Endometrial microvascular endothelial cells (primary cell): Measurements from ENCODE around the gene TRAK1. TPM values are rescaled to one million over a fixed set of nuclear protein-coding genes. Genes with fewer than 3 reads are reported as not detected.

Experiments used
- in situ Hi-C: cut with HindIII; loops from 2 replicates; pipeline ENCODE4 v1.10.0; 2017; ENCODE audit warnings: low sequenced_read_pairs, low pct_unique_long_range_greater_than_20kb; ENCODE audit errors: inconsistent ontology term
- total RNA-seq: library from RNA; depleted of rRNA; stranded (reverse); fragments of >200 nt; gene quantifications from one replicate; pipeline ENCODE4 v1.2.3, GENCODE V29; 2015; ENCODE audit errors: inconsistent ontology term

TRAK1 gene
- total RNA-seq, 1 donor from 2014 or later, result 36.1 TPM

- in situ Hi-C loops, result no loop called here
Measured at GRCh38 chr3:42116466-42116865, 25.3 kb downstream of the TRAK1 start.

- in situ Hi-C loops, result no loop called here
Measured at GRCh38 chr3:42117175-42118008, 26.2 kb downstream of the TRAK1 start.

GRCh38 chr3:42118762-42119361 is 27.7 kb downstream of the TRAK1 start:
- in situ Hi-C loops, result no loop called here

GRCh38 chr3:42119561-42120355 is 28.6 kb downstream of the TRAK1 start:
- in situ Hi-C loops, result no loop called here

GRCh38 chr3:42120866-42121265 is 29.7 kb downstream of the TRAK1 start:
- in situ Hi-C loops, result no loop called here

- in situ Hi-C loops, result no loop called here
Measured at GRCh38 chr3:42122261-42123011, 31.3 kb downstream of the TRAK1 start.

GRCh38 chr3:42123012-42123581 is 31.9 kb downstream of the TRAK1 start:
- in situ Hi-C loops, result no loop called here

GRCh38 chr3:42123824-42124658 is 32.9 kb downstream of the TRAK1 start:
- in situ Hi-C loops, result no loop called here

GRCh38 chr3:42127226-42127625 is 36.1 kb downstream of the TRAK1 start:
- in situ Hi-C loops, result no loop called here

GRCh38 chr3:42128526-42128925 is 37.4 kb downstream of the TRAK1 start:
- in situ Hi-C loops, result no loop called here

- in situ Hi-C loops, result no loop called here
Measured at GRCh38 chr3:42129014-42129953, 38.1 kb downstream of the TRAK1 start.

GRCh38 chr3:42130007-42130328 is 38.8 kb downstream of the TRAK1 start:
- in situ Hi-C loops, result no loop called here

- in situ Hi-C loops, result no loop called here
Measured at GRCh38 chr3:42130329-42131070, 39.3 kb downstream of the TRAK1 start.

- in situ Hi-C loops, result no loop called here
Measured at GRCh38 chr3:42133500-42134298, 42.5 kb downstream of the TRAK1 start.

GRCh38 chr3:42134867-42135464 is 43.8 kb downstream of the TRAK1 start:
- in situ Hi-C loops, result no loop called here
